ENCODE results near the gene AHSP. TPM values are rescaled to one million over a fixed set of nuclear protein-coding genes. Genes with fewer than 3 reads are reported as not detected.

AHSP gene
- total and polyA plus RNA-seq, 4 donors: 0.48 to 1,651 TPM; not detected in 2

- Histone ChIP-seq H3K4me1 (ENCODE audit: control insufficient read depth in 4 of 4, insufficient read depth in 4 of 4, low read length in 3 of 4) (peaks cover 3 to 17% (median 11%) of the 10 kb centered on the region in 4 donors), H3K9me3 (ENCODE audit: control insufficient read depth in 4 of 4, low read length in 3 of 4) (no peaks in the 10 kb centered on the region), H3K27ac (ENCODE audit: low read depth in 1 of 2, low read length in 2 of 2) (no peak overlapping the region), H3K27me3 (ENCODE audit: control insufficient read depth in 4 of 4, insufficient read depth in 4 of 4, low read length in 3 of 4) (no peaks in the 10 kb centered on the region), H3K9ac (ENCODE audit: low read depth in 1 of 2, low read length in 2 of 2) (no peak overlapping the region), H3K4me3 (ENCODE audit: low read depth in 1 of 3, low read length in 3 of 3) (no peak overlapping the region), H3K36me3 (ENCODE audit: control insufficient read depth in 4 of 4, insufficient read depth in 3 of 4, low read depth in 1 of 4, low read length in 3 of 4) (peaks cover 3 to 35% (median 16%) of the 10 kb centered on the region in 4 donors)
- TF ChIP-seq ATF3 (IDR thresholded peaks at IDR 0.05) (no peak), HNF4A (conservative IDR thresholded peaks at IDR 0.05) (no peak), GABPA (IDR thresholded peaks at IDR 0.05 in 1 of 2, conservative IDR thresholded peaks at IDR 0.05 in 1 of 2) (no peak), RAD21 (IDR thresholded peaks at IDR 0.05) (no peak), HNF4G (IDR thresholded peaks at IDR 0.05) (no peak), RXRA (IDR thresholded peaks at IDR 0.05) (no peak), SP1 (IDR thresholded peaks at IDR 0.05) (no peak), NR2F2 (IDR thresholded peaks at IDR 0.05) (no peak), TAF1 (conservative IDR thresholded peaks at IDR 0.05) (no peak), FOXA2 (IDR thresholded peaks at IDR 0.05) (no peak), MAX (IDR thresholded peaks at IDR 0.05) (no peak), ZBTB33 (IDR thresholded peaks at IDR 0.05) (no peak), EGR1 (IDR thresholded peaks at IDR 0.05; ENCODE audit: low read depth in 2 of 2) (no peak), CTCF (IDR thresholded peaks at IDR 0.05; ENCODE audit: low read depth, low read length, missing input control) (no peak), REST (IDR thresholded peaks at IDR 0.05) (no peak), FOXA1 (IDR thresholded peaks at IDR 0.05) (no peak), JUND (IDR thresholded peaks at IDR 0.05) (no peak), YY1 (IDR thresholded peaks at IDR 0.05) (no peak)
- WGBS: 93% methylated on average over 22 of the region's 22 CpGs
- DNase-seq (ENCODE audit: low spot score): no peak
These were observed 37.8 kb upstream of the AHSP start for GRCh38 chr16:31489616-31490584.
